ENCODE data around the gene ADPRHL1.
"Not testable (repeated sequence)": the region's sequence is repeated elsewhere in the genome, so short reads cannot be mapped to it uniquely, and the experiment has no call there.

The ADPRHL1 gene

DNA sequence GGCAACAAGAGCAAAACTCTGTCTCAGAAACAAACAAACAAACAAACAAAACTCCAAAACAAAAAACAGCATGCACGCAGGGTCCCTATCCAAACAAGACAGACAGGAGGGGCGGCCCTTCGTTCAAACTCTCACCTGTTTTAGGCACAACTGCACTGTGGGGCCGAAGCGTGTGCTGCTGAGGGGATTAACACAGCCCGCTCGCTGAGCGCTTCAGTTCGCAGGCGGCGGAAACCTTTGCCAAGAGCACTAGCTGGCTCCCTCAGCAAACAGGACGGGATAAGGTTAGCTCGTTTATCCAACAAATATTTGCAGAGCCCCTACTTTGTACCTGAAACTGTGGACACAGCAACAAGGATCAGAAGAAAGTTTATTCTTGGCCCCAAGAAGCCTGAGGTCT, 1.6 kb upstream of the ADPRHL1 start:
- no peak for DNase-seq

DNA sequence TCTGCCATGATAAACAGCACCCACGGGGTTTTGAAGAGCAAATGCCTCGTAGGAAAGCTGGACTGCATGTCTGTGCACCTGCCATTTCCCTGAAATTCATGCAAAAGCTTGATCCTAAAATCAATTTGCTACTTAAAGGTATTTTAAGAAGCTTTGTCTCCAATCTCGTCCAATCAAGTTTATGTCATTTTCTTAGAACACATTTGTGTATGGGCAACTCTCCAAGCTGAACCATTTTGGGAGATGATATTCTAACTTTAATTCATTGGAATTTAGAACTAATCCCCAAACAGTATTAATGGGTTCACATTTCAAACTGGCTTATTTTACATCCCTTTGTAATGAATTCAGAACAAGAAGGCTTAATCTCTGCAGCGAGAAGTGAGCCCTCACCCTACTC, 822 bp downstream of the ADPRHL1 start:
- no peak for DNase-seq

DNA sequence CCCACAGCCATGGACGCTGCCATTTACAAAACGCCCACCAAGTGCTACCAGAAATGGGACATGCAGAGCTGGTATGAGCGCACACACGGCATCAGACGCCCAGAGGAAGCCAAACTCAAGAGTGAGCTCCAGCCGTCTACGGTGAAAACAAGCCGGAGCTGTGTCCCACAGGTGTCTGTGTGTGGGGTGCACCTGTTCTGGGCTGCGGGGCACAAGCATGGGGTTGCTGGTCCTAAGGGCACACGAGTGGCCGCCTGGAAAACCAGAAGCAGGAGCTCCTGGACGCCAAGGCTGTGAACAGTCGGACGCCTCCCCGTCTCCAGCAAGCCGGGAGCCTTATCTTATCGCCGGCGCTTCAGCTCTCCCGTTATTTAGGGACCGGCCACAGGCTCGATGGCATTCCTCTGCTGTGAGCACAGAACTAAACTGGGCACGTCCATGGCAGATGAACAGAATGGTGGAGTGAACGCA, 1.3 kb downstream of the ADPRHL1 start:
- no peak for DNase-seq

DNA sequence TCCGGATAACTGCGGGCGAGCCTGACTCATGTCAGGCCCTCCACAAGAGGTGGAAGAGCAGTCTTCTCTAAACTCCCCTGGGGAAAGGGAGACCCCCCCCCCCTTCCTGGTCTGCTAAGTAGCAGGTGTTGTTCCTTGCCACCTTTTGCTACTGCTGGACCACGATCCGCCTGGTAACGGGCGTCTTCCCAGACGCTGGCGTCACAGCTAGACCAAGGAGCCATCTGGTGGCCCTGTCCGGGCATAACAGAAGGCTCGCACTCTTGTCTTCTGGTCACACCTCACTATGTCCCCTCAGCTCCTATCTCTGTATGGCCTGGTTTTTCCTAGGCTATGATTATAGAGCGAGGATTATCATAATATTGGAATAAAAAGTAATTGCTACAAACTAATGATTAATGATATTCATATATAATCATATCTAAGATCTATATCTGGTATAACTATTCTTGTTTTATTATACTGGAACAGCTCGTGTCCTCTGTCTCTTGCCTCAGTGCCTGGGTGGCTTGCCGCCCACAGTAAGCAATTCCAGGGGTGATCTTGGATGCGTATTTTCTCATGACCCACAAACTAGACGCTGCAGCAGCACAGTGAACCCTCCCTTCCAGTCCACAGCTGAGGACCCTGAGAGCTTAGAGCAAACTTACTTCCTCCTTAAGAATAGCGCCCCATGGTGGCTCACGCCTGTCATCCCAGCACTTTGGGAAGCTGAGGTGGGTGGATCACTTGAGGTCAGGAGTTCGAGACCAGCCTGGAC, 2.2 kb downstream of the ADPRHL1 start:
- DNase-seq: not testable (repeated sequence)

DNA sequence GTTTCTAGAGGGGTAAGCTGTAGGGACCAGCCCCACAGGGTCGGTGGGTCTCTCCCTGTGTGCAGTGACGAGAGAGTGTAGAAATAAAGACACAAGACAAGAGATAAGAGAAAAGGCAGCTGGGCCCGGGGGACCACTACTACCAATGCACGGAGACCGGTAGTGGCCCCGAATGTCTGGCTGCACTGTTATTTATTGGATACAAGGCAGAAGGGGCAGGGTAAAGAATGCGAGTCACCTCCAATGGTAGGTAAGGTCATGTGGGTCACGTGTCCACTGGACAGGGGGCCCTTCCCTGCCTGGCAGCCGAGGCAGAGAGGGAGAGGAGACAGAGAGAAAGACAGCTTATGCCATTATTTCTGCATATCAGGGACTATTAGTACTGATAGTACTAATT, 2.9 kb downstream of the ADPRHL1 start:
- not testable (repeated sequence) for DNase-seq

DNA sequence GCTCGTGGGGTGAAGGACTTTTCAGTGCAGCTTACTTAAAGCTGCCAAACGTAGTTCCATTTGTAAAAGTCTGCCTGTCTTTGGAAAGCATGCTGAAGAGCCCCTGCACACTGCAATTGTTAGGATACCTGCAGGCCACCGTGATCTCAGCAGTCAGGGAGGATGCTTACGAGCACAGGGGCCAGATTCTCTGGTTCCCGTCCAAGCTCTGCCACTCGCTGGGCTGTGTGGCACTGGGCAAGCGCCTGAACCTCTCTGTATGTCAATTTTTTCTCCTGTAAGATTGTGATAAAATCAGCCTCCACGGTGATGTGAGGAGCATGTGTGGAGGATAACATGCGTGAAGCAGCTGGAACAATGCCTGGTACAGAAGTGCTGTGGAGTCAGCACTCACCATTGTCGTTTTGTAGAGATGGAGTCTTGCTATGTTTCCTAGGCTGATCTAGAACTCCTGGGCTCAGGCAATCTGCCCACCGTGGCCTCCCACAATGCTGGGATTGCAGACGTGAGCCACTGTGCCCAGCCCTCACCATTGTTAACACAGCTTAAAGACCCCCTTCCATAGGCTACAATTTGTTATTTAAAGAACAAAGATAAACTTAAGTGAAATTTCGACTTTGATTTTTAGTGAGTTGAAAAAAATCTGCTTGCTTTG, 3.5 kb downstream of the ADPRHL1 start:
- DNase-seq: no peak

DNA sequence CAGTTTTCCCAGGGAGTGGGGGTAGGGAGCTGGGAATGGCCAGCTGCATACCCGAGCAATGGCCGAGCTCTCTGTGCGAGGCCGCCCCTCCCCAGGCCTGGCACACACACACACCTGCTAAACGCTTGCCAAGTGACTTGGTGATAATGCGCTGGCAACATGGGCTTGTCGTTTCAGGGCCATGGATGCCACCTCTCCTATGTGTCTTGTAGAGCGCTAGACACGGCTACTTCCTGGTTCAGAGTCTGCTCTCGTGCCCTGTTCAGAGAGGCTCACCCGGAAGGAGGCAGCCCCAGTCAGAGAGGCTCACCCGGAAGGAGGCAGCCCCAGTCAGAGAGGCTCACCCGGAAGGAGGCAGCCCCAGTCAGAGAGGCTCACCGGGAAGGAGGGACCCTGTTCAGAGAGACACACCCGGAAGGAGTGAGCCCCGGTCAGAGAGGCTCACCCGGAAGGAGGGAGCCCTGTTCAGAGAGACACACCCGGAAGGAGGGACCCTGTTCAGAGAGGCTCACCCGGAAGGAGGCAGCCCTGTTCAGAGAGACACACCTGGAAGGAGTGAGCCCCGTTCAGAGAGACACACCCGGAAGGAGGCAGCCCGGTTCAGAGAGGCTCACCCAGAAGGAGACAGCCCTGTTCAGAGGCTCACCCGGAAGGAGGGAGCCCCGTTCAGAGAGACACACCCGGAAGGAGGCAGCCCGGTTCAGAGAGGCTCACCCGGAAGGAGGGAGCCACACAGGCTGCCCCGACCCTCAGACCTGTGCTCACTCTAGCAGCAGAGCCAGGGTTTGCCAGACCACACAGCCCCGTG, 4.2 kb downstream of the ADPRHL1 start:
- peak; percentile 51 for DNase-seq

DNA sequence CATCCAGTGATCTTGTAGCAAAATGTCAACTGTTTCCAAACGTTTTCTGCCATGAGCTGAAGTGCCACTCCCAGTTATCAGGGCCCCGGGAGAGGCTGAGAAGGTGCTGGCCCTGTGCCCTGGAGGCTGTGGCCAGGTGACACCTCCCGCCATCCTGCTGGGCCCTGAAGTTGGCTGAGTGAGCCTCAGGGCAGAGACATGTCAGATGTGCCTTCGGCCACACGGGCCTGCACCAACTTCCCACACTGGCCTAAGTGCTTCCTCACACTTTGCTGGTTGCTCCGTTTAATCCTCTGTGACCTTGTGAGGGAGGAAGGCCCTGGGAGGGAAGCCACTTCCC, 4.8 kb downstream of the ADPRHL1 start:
- DNase-seq: no peak

DNA sequence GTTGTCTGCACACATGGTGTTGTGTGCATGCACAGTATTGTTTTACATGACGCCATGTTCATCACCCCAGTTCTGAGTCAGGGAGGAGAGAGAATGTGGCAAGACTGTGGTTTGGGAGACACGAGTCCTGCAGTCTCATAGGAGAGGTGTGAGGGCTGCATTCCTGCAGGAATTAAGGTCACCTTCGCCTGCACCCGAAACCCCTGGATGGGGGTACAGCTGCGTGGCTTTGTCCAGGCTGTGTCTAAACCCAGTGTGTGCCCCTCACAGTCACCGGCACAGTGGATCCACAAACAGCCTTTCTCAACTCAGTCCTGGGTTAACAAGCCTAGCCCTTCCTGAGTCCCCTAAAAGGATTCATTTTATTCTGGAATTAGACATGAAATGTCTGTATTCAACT, 5.7 kb downstream of the ADPRHL1 start:
- no peak for DNase-seq

DNA sequence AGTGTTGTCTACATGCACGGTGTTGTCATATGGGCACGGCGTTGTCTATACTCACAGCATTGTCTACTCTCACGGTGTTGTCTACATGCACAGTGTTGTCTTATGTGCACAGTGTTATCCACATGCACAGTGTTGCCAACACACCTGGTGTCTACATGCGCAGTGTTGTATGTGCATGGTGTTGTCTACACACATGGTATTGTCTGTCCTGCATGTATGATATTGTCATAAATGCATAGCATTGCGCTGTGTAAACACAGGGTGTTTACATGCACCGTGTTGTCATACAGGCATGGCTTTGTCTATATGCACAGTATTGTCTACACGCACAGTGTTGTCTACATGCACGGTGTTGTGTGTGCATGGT, 6.8 kb downstream of the ADPRHL1 start:
- DNase-seq: no peak

DNA sequence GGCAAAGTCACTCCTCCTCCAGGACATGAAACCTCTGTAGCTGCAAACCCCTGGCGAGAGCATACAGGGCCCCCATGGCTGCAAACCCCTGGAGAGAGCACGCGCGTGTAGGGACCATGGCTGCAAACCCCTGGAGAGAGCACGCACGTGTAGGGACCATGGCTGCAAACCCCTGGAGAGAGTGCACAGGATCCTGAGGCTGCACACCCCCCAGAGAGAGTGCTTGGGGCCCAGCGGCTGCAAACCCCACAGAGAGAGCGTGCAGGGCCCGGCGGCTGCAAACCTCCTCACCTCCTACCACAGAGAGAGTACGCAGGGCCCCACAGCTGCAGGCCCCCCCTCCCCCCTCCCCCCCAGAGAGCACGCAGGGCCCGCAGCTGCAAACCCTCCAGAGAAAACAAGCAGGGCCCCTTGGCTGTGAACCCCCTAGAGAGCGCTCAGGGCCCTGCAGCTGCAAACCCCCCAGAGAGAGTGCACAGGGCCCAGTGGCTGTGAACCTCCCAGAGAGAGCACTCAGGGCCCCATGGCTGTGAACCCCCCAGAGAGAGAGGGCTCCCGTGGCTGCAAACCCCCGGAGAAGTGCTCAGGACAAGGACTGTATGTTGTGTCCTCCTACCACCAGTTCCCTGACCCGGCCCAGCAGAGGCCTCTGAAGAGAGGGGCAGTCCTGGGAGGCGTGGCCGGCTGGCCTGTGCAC, 7.3 kb downstream of the ADPRHL1 start:
- DNase-seq: no peak

DNA sequence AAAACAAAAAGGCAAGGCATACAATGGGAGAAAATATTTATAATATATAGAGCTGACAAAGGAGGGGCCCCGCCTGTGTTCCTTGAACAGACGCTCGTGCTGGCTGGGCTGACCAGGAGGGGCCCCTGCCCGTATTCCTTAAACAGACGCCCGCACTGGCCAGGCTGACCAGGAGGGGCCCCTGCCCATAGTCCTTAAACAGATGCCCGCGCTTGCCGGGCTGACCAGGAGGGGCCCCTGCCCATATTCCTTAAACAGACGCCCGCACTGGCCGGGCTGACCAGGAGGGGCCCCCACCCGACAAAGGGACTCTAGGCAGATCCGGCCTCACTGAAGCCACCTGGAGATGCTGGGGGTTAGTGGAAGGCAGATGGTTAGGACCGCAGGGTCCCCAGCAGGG, 9.3 kb downstream of the ADPRHL1 start:
- no peak for DNase-seq

DNA sequence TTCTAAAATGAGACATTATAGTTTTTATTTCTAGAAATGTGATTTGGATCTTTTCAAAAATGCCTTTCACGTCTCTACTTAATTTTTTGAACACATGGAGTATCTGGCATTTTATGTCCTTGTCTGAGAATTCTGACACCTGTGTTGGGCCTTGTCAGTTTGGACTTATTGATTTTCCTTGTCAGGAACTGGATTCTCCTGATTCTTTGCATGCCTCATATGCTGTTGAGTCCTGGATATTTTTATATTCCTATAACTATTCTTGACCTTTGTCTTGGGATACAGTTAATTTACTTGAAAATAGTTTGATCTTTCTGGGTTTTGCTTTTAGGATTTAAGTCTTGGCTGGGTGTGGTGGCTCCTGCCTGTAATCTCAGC, 10.3 kb downstream of the ADPRHL1 start:
- no peak for DNase-seq

DNA sequence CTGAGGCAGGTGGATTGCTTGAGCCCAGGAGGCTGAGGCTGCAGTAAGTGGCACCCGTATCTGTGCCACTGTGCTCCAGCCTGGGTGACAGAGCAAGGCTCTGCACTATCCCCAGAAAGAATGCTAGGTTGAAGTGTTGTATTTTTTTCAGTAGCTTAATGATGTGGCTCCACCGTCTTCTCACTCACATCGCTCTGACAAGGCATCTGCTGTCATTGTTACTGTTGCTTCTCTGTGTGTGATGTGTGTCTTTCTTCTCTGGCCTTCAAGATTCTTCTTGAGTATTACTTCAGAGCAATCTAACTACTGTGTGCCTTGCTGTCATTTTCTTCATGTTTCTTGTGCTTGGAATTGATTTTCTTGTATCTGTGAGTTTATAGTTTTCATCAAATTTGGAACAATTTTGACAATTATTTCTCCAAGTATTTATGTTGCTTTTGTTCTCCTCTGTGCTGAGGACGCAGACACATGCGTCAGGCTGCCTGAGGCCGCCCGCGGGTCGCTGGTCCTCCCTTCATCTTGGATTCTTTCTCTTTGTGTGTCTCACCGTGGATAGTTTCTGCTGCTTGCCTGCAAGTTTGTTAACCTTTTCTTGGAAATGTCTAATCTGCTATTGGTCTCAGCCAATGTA, 10.8 kb downstream of the ADPRHL1 start:
- DNase-seq: no peak

DNA sequence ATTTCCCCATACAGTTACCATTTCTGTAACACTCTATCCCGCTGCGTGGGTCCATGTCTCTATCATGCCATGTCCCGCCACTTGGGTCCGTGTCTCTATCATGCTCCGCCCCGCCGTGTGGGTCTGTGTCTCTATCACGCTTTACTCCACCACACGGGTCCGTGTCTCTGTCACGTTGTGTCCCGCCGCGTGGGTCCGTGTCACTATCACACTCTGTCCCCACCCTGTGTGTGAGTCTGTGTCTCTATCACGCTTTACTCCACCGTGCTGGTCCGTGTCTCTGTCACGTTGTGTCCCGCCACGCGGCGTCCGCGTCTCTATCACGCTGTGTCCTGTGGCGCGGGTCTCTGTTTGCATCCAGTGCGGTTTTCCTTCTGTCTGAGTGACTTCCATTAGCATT, 11.6 kb downstream of the ADPRHL1 start:
- DNase-seq: no peak

DNA sequence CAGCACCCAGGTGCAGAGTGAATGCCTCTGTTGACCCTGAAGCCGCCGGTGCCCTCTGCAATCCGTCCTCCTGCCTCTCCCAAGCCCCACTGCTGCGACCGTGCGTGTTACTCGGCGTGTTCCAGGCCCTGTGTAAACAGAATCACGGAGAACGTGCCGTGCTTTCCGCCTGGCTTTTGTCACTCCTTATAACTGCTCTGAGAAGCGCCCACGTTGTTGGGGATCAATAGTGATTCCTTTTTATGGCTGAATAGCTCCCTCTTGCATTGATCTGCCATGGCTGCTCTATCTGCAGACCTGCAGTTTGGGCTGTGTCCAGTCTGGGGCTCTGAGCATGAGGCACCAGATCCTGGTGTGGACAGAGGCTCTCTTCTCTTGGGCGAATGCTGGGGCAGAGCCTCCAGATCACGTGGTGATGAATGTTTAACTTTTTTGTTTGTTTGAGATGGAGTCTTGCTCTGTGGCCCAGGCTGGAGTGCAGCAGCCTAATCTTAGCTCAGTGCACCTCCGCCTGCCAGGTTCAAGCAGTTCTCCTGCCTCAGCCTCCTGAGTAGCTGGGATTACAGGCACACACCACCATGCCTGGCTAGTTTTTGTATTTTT, 15.8 kb downstream of the ADPRHL1 start:
- DNase-seq: no peak

DNA sequence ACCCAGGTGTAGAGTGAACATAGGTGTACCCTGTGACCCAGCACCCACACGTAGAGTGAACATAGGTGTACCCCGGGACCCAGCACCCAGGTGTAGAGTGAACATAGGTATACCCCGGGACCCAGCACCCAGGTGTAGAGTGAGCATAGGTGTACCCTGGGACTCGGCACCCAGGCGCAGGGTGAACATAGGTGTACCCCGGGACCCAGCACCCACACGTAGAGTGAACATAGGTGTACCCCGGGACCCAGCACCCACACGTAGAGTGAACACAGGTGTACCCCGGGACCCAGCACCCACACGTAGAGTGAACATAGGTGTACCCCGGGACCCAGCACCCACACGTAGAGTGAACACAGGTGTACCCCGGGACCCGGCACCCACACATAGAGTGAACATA, 16.4 kb downstream of the ADPRHL1 start:
- DNase-seq: not testable (repeated sequence)

DNA sequence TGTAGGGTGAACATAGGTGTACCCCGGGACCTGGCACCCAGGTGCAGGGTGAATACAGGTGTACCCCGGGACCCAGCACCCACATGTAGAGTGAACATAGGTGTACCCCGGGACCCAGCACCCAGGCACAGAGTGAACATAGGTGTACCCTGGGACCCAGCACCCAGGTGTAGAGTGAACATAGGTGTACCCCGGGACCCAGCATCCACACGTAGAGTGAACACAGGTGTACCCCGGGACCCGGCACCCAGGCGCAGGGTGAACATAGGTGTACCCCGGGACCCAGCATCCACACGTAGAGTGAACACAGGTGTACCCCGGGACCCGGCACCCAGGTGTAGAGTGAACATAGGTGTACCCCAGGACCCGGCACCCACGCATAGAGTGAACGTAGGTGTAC, 17.4 kb downstream of the ADPRHL1 start:
- not testable (repeated sequence) for DNase-seq

DNA sequence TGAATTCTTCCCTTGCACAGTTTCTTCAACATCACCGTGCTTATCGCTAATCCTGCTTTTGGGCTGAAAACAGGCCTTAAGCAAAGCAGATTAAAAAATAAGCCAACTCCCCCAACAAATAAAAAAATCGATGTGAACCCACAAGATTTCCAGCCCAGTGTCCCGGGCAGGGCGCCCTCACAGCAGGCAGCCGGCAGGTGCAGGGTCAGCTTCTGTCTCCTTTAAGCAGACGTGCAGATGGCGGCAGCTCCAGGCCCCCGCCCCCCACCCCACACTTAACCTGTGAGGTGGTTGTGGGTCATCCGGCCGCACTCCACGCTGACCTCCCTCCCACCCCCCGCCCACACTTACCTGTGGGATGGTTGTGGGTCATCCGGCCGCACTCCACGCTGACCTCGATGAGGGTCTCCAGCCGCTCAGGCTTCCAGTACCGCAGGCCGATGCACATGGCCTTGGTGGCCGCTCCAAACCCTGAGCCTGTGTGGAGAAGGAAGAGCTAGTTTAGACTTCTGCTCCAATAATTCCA, 19.8 kb downstream of the ADPRHL1 start:
- no peak for DNase-seq

DNA sequence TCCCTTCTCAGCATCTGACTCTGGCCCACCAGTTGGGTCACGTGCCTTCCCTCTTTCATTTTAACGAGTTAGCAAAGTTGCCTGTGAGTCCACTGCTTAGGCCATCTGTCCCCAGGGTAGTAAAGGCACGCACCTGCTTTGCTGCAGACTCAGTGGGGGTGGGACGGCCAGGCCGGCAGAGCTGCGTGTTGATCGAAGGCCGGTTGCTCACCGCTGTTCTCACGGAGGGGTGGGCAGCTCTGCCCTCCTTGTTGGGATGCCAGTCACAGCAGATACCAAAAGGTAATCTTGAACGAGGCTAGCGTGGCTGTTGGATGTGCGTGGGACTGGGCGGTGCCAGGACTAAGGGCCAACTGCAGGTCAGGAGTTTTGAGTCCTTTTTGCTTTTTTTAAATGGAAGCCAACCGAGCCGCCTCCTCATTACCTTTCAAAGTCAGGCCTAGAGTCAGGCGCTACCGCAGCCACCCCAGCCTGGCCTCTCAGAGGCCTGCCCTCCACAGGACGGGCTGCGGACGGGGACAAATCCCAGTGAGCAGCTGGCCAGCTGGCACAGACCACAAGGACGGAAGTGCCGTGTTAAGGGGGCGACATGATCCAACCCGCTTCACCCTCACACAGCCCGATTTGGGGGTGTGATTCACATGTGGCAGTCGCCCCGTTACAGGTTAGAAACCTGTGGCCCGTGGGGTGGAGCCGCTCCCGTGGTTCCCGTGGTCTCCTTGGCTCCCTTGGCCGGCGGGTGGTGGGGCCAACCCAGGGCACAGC, 20.6 kb downstream of the ADPRHL1 start:
- no peak for DNase-seq

DNA sequence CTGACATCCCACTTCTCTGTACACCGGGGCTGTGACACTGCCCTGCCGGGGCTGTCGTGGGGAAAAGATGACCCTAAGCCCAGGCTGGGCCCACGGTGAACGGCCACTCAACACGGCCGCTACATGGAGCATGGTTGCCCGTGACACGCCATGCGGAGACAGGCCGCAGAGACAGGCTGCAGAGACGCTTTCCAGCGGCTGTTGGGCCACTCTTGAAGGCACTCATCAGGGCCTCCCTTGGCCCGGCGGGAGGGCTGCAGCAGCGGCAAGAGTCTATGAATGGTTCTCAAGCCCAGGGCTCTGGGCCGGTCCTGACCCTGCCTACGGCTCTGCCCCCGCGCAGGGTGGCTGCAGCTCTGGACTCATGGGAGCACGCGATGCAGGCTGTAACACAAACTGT, 22.1 kb downstream of the ADPRHL1 start:
- DNase-seq: no peak

All from CD4-positive, alpha-beta T cell treated with Interleukin-4 for 4 hours (primary cell).